Left lung (tissue), 10 donors: Measurements from ENCODE around the gene TRIP13. TPM values are rescaled to one million over a fixed set of nuclear protein-coding genes. Genes with fewer than 3 reads are reported as not detected.

ENCODE experiments used
- ATAC-seq: fragments of 200-7000 bp; cut with Tn5 transposase; one replicate; pipeline ENCODE4 v1.9.1; 2020; ENCODE audit warnings: moderate library complexity
- DNase-seq, 4 donors: peaks; one replicate each; pipeline ENCODE4 v3.0.0-alpha.2; 2013 to 2020
- H3K27ac ChIP-seq, 2 donors: fragments of 200-600 bp; sonication (generic) in 1 of 2; one replicate each; pipeline versions ENCODE4 v1.5.0 to v1.8.0; 2020 to 2021
- H3K27me3 ChIP-seq, 2 donors: fragments of 200-600 bp; sonication (generic) in 1 of 2; one replicate each; pipeline versions ENCODE4 v1.5.0 to v1.8.0; 2020 to 2021
- H3K36me3 ChIP-seq, 2 donors: fragments of 200-600 bp; sonication (generic) in 1 of 2; one replicate each; pipeline versions ENCODE4 v1.5.0 to v1.8.0; 2020 to 2021
- H3K4me1 ChIP-seq, 2 donors: fragments of 200-600 bp; one replicate each; pipeline ENCODE4 v1.8.0; 2021
- H3K4me3 ChIP-seq, 2 donors: fragments of 200-600 bp; sonication (generic) in 1 of 2; one replicate each; pipeline versions ENCODE4 v1.5.0 to v1.8.0; 2020 to 2021; ENCODE audit warnings: mild to moderate bottlenecking in 1 of 2
- H3K9me3 ChIP-seq, 2 donors: fragments of 200-600 bp; sonication (generic) in 1 of 2; one replicate each; pipeline versions ENCODE4 v1.5.0 to v1.8.0; 2020 to 2021
- CTCF ChIP-seq, 2 donors: fragments of 200-600 bp; sonication (generic) in 1 of 2; IDR thresholded peaks; one replicate each; pipeline versions ENCODE4 v1.5.0 to v1.8.0; 2021; ENCODE audit warnings: antibody characterized with exemption in 2 of 2
- intact Hi-C, 2 donors: fragments of 100-400 bp; cut with DNase I; formaldehyde crosslinking; loops; one replicate each; pipeline versions ENCODE4 v1.11.2 to v1.14.2; 2022
- polyA plus RNA-seq, 6 donors: library from polyadenylated mRNA; unstranded; fragments of 120-200 nt; gene quantifications; one replicate each; pipeline ENCODE4 v1.2.1, GENCODE V29; 2013; ENCODE audit not compliant: insufficient read length in 6 of 6
- total RNA-seq, 2 donors: library from RNA; stranded (reverse); fragmentation: NEBNext Ultra II Directional; extraction: Animal tissue kit (Norgen Biotek cat#: 25700); gene quantifications; one replicate each; pipeline ENCODE4 v1.2.1, GENCODE V29; 2021
- donor health status: DM: no; HTN: yes; CAD: no.
- donor health status: DM: no; HTN: no; CAD: no.

TRIP13 gene
- total and polyA plus RNA-seq, 8 donors = 4.3 to 17.4 (median 12.2) TPM

- Histone ChIP-seq H3K27me3 (no peaks in the 10 kb centered on the region), H3K4me3 (no peak overlapping the region), H3K4me1 (no peaks in the 10 kb centered on the region), H3K27ac (no peak overlapping the region), H3K36me3 (peaks cover 0 to 7% of the 10 kb centered on the region in 2 donors), H3K9me3 (no peaks in the 10 kb centered on the region)
- DNase-seq (no peak), ATAC-seq (no peak)
- no peak for TF ChIP-seq CTCF (IDR thresholded peaks at IDR 0.05)
- intact Hi-C loops = no loop called here
Observed at GRCh38 chr5:908172-908571, 15.5 kb downstream of the TRIP13 start.

GRCh38 chr5:909086-909485 is 16.4 kb downstream of the TRIP13 start:
- Histone ChIP-seq H3K4me1 (no peaks in the 10 kb centered on the region), H3K27me3 (no peaks in the 10 kb centered on the region), H3K9me3 (no peaks in the 10 kb centered on the region), H3K4me3 (no peak overlapping the region), H3K27ac (no peak overlapping the region), H3K36me3 (peaks cover 0 to 9% of the 10 kb centered on the region in 2 donors)
- intact Hi-C loops = no loop called here
- ATAC-seq (no peak), DNase-seq (no peak)
- no peak for TF ChIP-seq CTCF (IDR thresholded peaks at IDR 0.05)

- DNase-seq (no peak), ATAC-seq (no peak)
- intact Hi-C loops = no loop called here
Observed at GRCh38 chr5:909994-910768, 17.5 kb downstream of the TRIP13 start.

GRCh38 chr5:910769-911160 is 18.1 kb downstream of the TRIP13 start:
- no peak for TF ChIP-seq CTCF (IDR thresholded peaks at IDR 0.05)
- no peaks in the 10 kb centered on the region for H3K27me3 ChIP-seq
- intact Hi-C loops = no loop called here
- no peak overlapping the region for H3K4me3 ChIP-seq
- DNase-seq (no peak), ATAC-seq (no peak)
- peaks cover 0 to 23% of the 10 kb centered on the region in 2 donors for H3K36me3 ChIP-seq
- no peaks in the 10 kb centered on the region for H3K4me1 ChIP-seq
- no peaks in the 10 kb centered on the region for H3K9me3 ChIP-seq
- H3K27ac ChIP-seq = no peak overlapping the region

More at GRCh38 chr5:909994-910768, 17.5 kb downstream of the TRIP13 start:
- no peaks in the 10 kb centered on the region for H3K4me1 ChIP-seq
- TF ChIP-seq CTCF (IDR thresholded peaks at IDR 0.05) = no peak
- H3K27ac ChIP-seq = no peak overlapping the region
- H3K36me3 ChIP-seq = peaks cover 0 to 17% of the 10 kb centered on the region in 2 donors
- H3K4me3 ChIP-seq = no peak overlapping the region
- no peaks in the 10 kb centered on the region for H3K27me3 ChIP-seq
- no peaks in the 10 kb centered on the region for H3K9me3 ChIP-seq

- Histone ChIP-seq H3K27ac (no peak overlapping the region), H3K36me3 (peaks cover 0 to 27% of the 10 kb centered on the region in 2 donors), H3K4me3 (no peak overlapping the region), H3K9me3 (no peaks in the 10 kb centered on the region), H3K27me3 (no peaks in the 10 kb centered on the region), H3K4me1 (no peaks in the 10 kb centered on the region)
- ATAC-seq = no peak
- no peak for DNase-seq
- no peak for TF ChIP-seq CTCF (IDR thresholded peaks at IDR 0.05)
- intact Hi-C loops = no loop called here
Observed at GRCh38 chr5:911601-912000, 18.9 kb downstream of the TRIP13 start.
